OCI-LY1 (cell line): ENCODE data around the gene CCR8.

Source experiments
- H2AFZ ChIP-seq: fragments of 200-600 bp; sonication (generic), shearing (Covaris generic); 2 replicates; pipeline ENCODE4 v1.6.0; 2014; ENCODE audit warnings: antibody characterized with exemption, mild to moderate bottlenecking, low read length
- H3F3A ChIP-seq: fragments of 200-600 bp; sonication (generic), shearing (Covaris generic); 2 replicates; pipeline ENCODE4 v1.6.0; 2014; ENCODE audit warnings: mild to moderate bottlenecking, antibody characterized with exemption, low read length, moderate library complexity; ENCODE audit not compliant: insufficient read depth
- H3K27ac ChIP-seq: fragments of 200-600 bp; sonication (generic); 2 replicates; pipeline ENCODE4 v1.5.1; 2014; ENCODE audit warnings: low read length, mixed run types, mild to moderate bottlenecking, low read depth; ENCODE audit not compliant: poor library complexity, severe bottlenecking
- H3K27me3 ChIP-seq: fragments of 200-600 bp; sonication (generic); 2 replicates; pipeline ENCODE4 v1.6.0; 2014; ENCODE audit warnings: antibody characterized with exemption, mild to moderate bottlenecking, low read length, moderate library complexity; ENCODE audit not compliant: insufficient read depth
- H3K36me3 ChIP-seq: fragments of 200-600 bp; sonication (generic); 2 replicates; pipeline ENCODE4 v1.6.1; 2014; ENCODE audit warnings: mild to moderate bottlenecking, antibody characterized with exemption, low read length, moderate library complexity, mixed read lengths; ENCODE audit not compliant: insufficient read depth
- H3K4me1 ChIP-seq: fragments of 200-600 bp; sonication (generic); 2 replicates; pipeline ENCODE4 v1.5.1; 2014; ENCODE audit warnings: mild to moderate bottlenecking, low read length, moderate library complexity; ENCODE audit not compliant: insufficient read depth, severe bottlenecking
- H3K4me2 ChIP-seq: fragments of 200-600 bp; sonication (generic), shearing (Covaris generic); 2 replicates; pipeline ENCODE4 v1.6.1; 2014; ENCODE audit warnings: low read length
- H3K4me3 ChIP-seq: fragments of 200-600 bp; sonication (generic); 2 replicates; pipeline ENCODE4 v1.5.1; 2014; ENCODE audit warnings: low read length, low read depth, mild to moderate bottlenecking, mixed read lengths; ENCODE audit not compliant: poor library complexity, severe bottlenecking
- H3K79me2 ChIP-seq: fragments of 200-600 bp; shearing (Covaris generic); 2 replicates; pipeline ENCODE4 v1.6.1; 2016; ENCODE audit warnings: mixed run types, low read length, mixed read lengths; ENCODE audit not compliant: insufficient read depth
- H3K9ac ChIP-seq: fragments of 200-600 bp; sonication (generic), shearing (Covaris generic); 2 replicates; pipeline ENCODE4 v1.6.1; 2014; ENCODE audit warnings: mild to moderate bottlenecking, low read length, mixed read lengths
- H3K9me2 ChIP-seq: fragments of 200-600 bp; sonication (generic), shearing (Covaris generic); 2 replicates; pipeline ENCODE4 v1.6.1; 2014; ENCODE audit warnings: low read depth, mild to moderate bottlenecking, low read length, mixed read lengths
- H3K9me3 ChIP-seq: fragments of 200-600 bp; shearing (Covaris generic); 2 replicates; pipeline ENCODE4 v1.6.1; 2014; ENCODE audit warnings: low read length, mixed read lengths
- H4K20me1 ChIP-seq: fragments of 200-600 bp; sonication (generic), shearing (Covaris generic); 2 replicates; pipeline ENCODE4 v1.6.0; 2016; ENCODE audit warnings: mild to moderate bottlenecking, low read length; ENCODE audit not compliant: insufficient read depth
- EZH2 ChIP-seq: fragments of 200-600 bp; sonication (generic), shearing (Covaris generic); IDR thresholded peaks from 2 replicates; pipeline ENCODE4 v1.8.0; 2017; ENCODE audit warnings: borderline replicate concordance, mixed run types, mild to moderate bottlenecking, antibody characterized with exemption, low read length, moderate library complexity, mixed read lengths
- TF ChIP-seq, protein P1 (sequence below): fragments of 200-600 bp; sonication (generic), shearing (Covaris generic); IDR thresholded peaks from 2 replicates; pipeline ENCODE4 v1.5.1; 2017; ENCODE audit warnings: mild to moderate bottlenecking, antibody characterized with exemption, low read length, moderate library complexity, mixed read lengths

Gene CCR8

DNA sequence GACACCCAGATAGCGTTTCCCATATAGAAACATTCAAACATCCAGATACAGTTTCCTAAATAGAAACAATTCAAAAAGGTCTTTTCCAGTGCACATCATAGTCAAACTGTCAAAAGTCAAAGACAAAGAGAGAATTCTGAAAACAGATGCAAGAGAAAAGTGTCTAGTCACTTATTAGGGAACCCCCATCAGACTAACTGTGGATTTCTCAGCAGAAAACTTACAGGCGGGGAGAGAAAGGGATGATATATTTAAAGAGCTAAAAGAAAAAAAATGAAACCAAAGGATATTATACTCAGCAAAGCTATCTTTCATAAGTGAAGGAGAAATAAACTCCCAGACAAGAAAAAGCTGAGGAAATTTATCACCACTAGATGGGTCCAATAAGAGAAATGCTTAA, 27.3 kb upstream of the CCR8 start:
- Histone ChIP-seq H3K27me3 (no peaks in the 10 kb centered on the region), H3K9me2 (no peaks in the 10 kb centered on the region), H3K36me3 (no peaks in the 10 kb centered on the region), H3F3A (no peaks in the 10 kb centered on the region; the same call in 1 of the 2 replicates), H3K4me2 (no peak overlapping the region), H3K27ac (no peak overlapping the region), H4K20me1 (no peaks in the 10 kb centered on the region), H3K79me2 (no peaks in the 10 kb centered on the region), H3K4me3 (no peak overlapping the region), H2AFZ (no peak overlapping the region), H3K4me1 (no peaks in the 10 kb centered on the region), H3K9ac (no peak overlapping the region), H3K9me3 (peaks cover 10% of the 10 kb centered on the region; the same call in 1 of the 2 replicates)
- TF ChIP-seq EZH2, result no peak
- TF ChIP-seq, protein P1, sequence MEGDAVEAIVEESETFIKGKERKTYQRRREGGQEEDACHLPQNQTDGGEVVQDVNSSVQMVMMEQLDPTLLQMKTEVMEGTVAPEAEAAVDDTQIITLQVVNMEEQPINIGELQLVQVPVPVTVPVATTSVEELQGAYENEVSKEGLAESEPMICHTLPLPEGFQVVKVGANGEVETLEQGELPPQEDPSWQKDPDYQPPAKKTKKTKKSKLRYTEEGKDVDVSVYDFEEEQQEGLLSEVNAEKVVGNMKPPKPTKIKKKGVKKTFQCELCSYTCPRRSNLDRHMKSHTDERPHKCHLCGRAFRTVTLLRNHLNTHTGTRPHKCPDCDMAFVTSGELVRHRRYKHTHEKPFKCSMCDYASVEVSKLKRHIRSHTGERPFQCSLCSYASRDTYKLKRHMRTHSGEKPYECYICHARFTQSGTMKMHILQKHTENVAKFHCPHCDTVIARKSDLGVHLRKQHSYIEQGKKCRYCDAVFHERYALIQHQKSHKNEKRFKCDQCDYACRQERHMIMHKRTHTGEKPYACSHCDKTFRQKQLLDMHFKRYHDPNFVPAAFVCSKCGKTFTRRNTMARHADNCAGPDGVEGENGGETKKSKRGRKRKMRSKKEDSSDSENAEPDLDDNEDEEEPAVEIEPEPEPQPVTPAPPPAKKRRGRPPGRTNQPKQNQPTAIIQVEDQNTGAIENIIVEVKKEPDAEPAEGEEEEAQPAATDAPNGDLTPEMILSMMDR, result no peak

DNA sequence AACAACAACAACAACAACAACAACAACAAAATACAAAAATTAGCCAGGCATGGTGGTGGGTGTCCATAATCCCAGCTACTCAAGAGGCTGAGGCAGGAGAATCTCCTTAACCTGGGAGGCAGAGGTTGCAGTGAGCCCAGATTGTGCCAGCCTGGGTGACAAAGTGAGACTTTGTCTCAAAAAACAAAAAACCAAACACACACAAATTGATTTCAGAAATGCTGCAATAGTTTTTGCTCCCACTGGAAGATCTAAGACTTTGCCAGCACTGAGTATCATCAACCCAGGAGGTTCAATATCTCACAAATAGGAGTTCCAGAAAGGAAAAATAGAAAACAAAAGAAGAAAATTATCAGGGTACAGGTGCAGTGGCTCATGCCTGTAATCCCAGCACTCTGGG, 16.2 kb upstream of the CCR8 start:
- H3K4me1 ChIP-seq, result no peaks in the 10 kb centered on the region
- no peak overlapping the region for H3K9ac ChIP-seq
- H3K9me2 ChIP-seq, result no peaks in the 10 kb centered on the region
- no peaks in the 10 kb centered on the region for H3K36me3 ChIP-seq
- no peaks in the 10 kb centered on the region for H3F3A ChIP-seq
- H3K4me3 ChIP-seq, result no peak overlapping the region
- peaks cover 4% of the 10 kb centered on the region; the same call in 1 of the 2 replicates for H3K9me3 ChIP-seq
- no peak overlapping the region for H3K27ac ChIP-seq
- H2AFZ ChIP-seq, result no peak overlapping the region
- H3K4me2 ChIP-seq, result no peak overlapping the region
- no peaks in the 10 kb centered on the region for H3K27me3 ChIP-seq
- no peaks in the 10 kb centered on the region for H3K79me2 ChIP-seq
- TF ChIP-seq, protein P1, result no peak
- TF ChIP-seq EZH2, result no peak
- H4K20me1 ChIP-seq, result no peaks in the 10 kb centered on the region

DNA sequence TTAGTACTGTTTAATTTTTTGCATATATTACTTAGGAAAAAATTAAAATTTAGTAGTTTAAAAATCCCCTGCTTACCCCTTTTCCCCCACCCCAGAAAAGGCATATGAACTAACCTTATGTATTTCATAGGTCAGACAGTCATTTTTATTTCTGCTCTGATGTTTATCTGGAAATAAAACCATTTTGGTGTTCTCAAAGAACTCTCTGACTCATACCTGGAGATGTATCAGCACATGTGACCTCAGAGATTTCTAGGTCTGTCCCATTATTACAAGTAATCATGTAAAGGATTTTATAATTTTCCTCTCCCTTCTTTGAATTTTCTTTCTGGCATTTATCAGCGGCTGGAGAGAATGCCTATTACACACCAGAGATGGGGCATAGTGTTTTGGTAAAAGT, 14.1 kb upstream of the CCR8 start:
- H3K36me3 ChIP-seq, result no peaks in the 10 kb centered on the region
- peaks cover 4% of the 10 kb centered on the region; the same call in 1 of the 2 replicates for H3K9me3 ChIP-seq
- H2AFZ ChIP-seq, result no peak overlapping the region
- no peaks in the 10 kb centered on the region for H3K79me2 ChIP-seq
- no peak overlapping the region for H3K4me3 ChIP-seq
- H3K4me1 ChIP-seq, result no peaks in the 10 kb centered on the region
- H3K27ac ChIP-seq, result no peak overlapping the region
- H3F3A ChIP-seq, result no peaks in the 10 kb centered on the region
- TF ChIP-seq, protein P1, result no peak
- no peak for TF ChIP-seq EZH2
- no peaks in the 10 kb centered on the region for H3K9me2 ChIP-seq
- no peak overlapping the region for H3K9ac ChIP-seq
- no peaks in the 10 kb centered on the region for H4K20me1 ChIP-seq
- no peak overlapping the region for H3K4me2 ChIP-seq
- no peaks in the 10 kb centered on the region for H3K27me3 ChIP-seq
